AG09319 (cell line): ENCODE measurements around the gene ENOX1.

Experiments used
- DNase-seq: peaks from one replicate; pipeline ENCODE4 v3.0.0-alpha.2; 2010; ENCODE audit warnings: low read depth; ENCODE audit errors: extremely low read depth
- CTCF ChIP-seq: IDR thresholded peaks from 2 replicates; pipeline ENCODE4 v1.5.1; 2011; ENCODE audit warnings: low read depth, mild to moderate bottlenecking, inconsistent platforms, low read length, moderate library complexity

The ENOX1 gene

GRCh38 chr13:43387880-43388279 is 398.9 kb downstream of the ENOX1 start:
- no peak for TF ChIP-seq CTCF
- no peak for DNase-seq

DNA sequence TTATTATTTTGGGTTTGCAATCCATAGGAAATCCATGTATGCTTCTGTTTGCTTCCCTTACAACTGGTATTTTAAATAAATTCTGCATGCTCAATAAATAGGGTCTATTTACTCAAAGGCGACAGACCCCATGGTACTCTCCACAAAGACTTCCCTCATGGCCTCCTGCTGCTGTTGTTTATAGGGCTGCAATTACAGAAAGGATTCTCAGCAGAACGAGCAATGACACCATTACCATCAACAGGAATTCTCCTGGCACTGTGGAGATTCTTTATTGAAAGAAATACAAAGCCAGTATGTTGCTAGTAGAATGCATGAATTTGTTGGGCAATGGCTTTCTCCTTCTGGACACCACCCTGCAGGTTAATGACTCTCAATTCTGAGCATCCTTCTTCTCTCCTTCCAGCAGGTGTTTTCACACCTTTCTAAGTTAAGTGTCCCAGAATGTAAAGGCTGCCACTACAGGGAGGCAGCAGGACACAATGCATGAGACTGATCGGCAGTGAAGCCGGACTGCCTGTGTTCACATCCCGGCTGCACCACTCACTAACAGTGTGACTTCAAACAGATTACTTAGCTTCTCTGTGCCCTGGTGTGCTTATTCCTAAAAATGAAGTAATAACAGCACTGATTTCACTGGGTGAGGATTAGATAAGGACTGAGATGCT is 403.1 kb downstream of the ENOX1 start:
- DNase-seq, result no peak
- no peak for TF ChIP-seq CTCF

GRCh38 chr13:43379738-43380137 is 407.0 kb downstream of the ENOX1 start:
- no peak for TF ChIP-seq CTCF
- no peak for DNase-seq

GRCh38 chr13:43377973-43378372 is 408.8 kb downstream of the ENOX1 start:
- TF ChIP-seq CTCF, result no peak

GRCh38 chr13:43377149-43377548 is 409.6 kb downstream of the ENOX1 start:
- DNase-seq, result no peak
- TF ChIP-seq CTCF, result no peak

More at GRCh38 chr13:43377973-43378372, 408.8 kb downstream of the ENOX1 start:
- no peak for DNase-seq

- no peak for DNase-seq
- no peak for TF ChIP-seq CTCF
Measured at GRCh38 chr13:43376596-43376995, 410.2 kb downstream of the ENOX1 start.

DNA sequence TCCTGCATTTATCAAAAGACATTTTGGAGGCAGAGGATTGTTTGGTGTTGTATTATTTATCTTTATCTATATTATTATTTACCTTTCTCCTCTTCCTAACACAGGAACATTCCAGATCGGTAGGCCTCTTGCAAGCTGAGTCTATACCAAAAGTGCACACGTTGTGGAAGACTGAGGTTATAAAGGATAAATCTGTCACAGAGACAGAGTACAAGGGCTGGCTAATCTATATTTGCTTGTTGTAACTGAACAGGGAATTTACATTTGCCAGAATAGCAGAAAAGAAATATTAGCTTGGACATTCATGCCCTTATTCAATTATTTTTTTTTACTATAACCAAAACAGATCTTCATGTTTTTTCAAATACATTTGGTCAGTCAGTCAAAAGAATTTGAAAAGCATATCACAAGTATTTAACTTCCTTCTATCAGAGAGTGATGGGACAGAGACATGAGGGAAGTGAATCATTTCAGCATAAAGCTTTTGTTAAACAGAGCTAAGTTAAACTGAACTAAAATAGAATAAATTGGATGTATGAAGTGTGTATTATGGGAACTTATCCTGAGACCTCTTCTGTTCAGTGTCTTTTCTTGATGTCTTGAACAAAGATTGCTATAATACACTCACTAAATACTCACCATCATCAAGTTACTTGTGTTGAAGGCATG is 410.8 kb downstream of the ENOX1 start:
- TF ChIP-seq CTCF, result no peak
- no peak for DNase-seq
